Tibial nerve (tissue), 4 donors: ENCODE data around the gene ADM. TPM values are rescaled to one million over a fixed set of nuclear protein-coding genes. Genes with fewer than 3 reads are reported as not detected.
A peak's percentile ranks its signal among the peaks of the same experiment; 100 is the strongest.

Experiments
- DNase-seq, 2 donors: peaks; one replicate each; pipeline ENCODE4 v3.0.0-alpha.2; 2019; ENCODE audit warnings: low spot score in 2 of 2
- H3K27ac ChIP-seq, 4 donors: fragments of 200-600 bp; sonication (generic) in 3 of 4; one replicate each; pipeline ENCODE4 v1.5.1; 2017 to 2019; ENCODE audit warnings: mild to moderate bottlenecking in 1 of 4
- H3K27me3 ChIP-seq, 2 donors: fragments of 200-600 bp; sonication (generic) in 1 of 2; one replicate each; pipeline versions ENCODE4 v1.5.1 to v1.6.0; 2017 to 2019
- H3K36me3 ChIP-seq, 3 donors: fragments of 200-600 bp; sonication (generic); one replicate each; pipeline ENCODE4 v1.5.1; 2018 to 2019
- H3K4me1 ChIP-seq, 4 donors: fragments of 200-600 bp; sonication (generic) in 3 of 4; one replicate each; pipeline ENCODE4 v1.5.1; 2017 to 2019
- H3K4me3 ChIP-seq, 4 donors: fragments of 200-600 bp; sonication (generic) in 3 of 4; one replicate each; pipeline ENCODE4 v1.5.1; 2017 to 2019; ENCODE audit warnings: mild to moderate bottlenecking in 1 of 4, moderate library complexity in 1 of 4
- H3K9me3 ChIP-seq, 4 donors: fragments of 200-600 bp; sonication (generic) in 3 of 4; one replicate each; pipeline ENCODE4 v1.5.1; 2017 to 2019
- EP300 ChIP-seq, 2 donors: sonication (generic); formaldehyde crosslinking; IDR thresholded peaks; one replicate each; pipeline ENCODE4 v1.6.1; 2017; ENCODE audit warnings: antibody characterized with exemption in 2 of 2, mild to moderate bottlenecking in 1 of 2
- POLR2A ChIP-seq, 2 donors: fragments of 450-650 bp; IDR thresholded peaks; one replicate each; pipeline ENCODE4 v1.6.1; 2017; ENCODE audit warnings: antibody characterized with exemption in 2 of 2, mild to moderate bottlenecking in 2 of 2, moderate library complexity in 2 of 2
- WGBS, 2 donors: methylation state at CpG; one replicate each; pipeline ENCODE4 v1.1.5; 2018; 5-methylcytosine and 5-hydroxymethylcytosine counted together
- total RNA-seq, 4 donors: library from RNA; depleted of rRNA; stranded (reverse); fragments of >200 nt; gene quantifications; one replicate each; pipeline ENCODE4 v1.1.0, GENCODE V29; 2016
- TF ChIP-seq, protein P1 (sequence below), 5 experiments: fragments of 200-600 bp in 3 of 5; fragments of 450-650 bp in 2 of 5; sonication (generic) in 3 of 5; IDR thresholded peaks; one replicate each; pipeline ENCODE4 v1.5.1; 2016 to 2019; ENCODE audit warnings: antibody characterized with exemption in 5 of 5, mild to moderate bottlenecking in 3 of 5, moderate library complexity in 2 of 5

Gene ADM
- total RNA-seq, 4 donors from 2014 or later, result 123 to 420 (median 197) TPM

DNA sequence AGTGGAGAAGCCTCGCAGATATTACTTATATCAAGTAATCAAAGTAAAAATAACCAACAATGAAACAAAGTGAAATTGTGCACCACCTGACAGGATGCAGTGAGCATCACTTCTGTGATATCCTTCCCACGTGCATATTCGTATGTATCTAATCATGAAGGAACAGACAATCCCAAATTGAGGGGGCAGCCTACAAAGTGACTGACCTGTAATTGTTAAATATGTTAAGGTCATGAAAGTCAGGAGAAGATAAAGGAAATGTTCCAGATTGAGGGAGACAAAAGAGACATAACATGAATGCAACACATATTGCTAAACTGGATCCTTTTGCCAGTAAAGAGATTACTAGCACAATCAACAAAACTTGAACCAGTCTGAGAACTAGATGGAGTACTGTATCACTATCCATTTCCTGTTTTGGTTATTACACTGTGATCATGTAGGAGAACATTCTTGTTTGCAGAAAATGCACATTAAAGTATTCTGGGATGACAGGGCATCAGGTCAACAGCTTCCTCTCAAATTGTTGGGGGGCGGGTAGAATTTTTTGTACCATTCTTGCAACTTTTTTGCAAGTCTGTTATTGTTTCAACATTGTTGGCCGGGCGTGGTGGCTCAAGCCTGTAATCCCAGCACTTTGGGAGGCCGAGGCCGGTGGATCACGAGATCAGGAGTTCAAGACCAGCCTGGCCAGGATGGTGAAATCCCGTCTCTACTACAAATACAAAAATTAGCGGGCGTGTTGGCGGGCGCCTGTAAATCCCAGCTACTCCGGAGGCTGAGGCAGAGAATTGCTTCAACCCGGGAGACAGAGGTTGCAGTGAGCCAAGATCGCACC, 12.9 kb upstream of the ADM start:
- no peaks in the 10 kb centered on the region for H3K9me3 ChIP-seq
- H3K4me1 ChIP-seq, result peaks cover 0 to 69% (median 21%) of the 10 kb centered on the region in 4 donors
- TF ChIP-seq EP300 (IDR thresholded peaks at IDR 0.05) (no peak), POLR2A (IDR thresholded peaks at IDR 0.05) (no peak)
- TF ChIP-seq, protein P1, sequence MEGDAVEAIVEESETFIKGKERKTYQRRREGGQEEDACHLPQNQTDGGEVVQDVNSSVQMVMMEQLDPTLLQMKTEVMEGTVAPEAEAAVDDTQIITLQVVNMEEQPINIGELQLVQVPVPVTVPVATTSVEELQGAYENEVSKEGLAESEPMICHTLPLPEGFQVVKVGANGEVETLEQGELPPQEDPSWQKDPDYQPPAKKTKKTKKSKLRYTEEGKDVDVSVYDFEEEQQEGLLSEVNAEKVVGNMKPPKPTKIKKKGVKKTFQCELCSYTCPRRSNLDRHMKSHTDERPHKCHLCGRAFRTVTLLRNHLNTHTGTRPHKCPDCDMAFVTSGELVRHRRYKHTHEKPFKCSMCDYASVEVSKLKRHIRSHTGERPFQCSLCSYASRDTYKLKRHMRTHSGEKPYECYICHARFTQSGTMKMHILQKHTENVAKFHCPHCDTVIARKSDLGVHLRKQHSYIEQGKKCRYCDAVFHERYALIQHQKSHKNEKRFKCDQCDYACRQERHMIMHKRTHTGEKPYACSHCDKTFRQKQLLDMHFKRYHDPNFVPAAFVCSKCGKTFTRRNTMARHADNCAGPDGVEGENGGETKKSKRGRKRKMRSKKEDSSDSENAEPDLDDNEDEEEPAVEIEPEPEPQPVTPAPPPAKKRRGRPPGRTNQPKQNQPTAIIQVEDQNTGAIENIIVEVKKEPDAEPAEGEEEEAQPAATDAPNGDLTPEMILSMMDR (IDR thresholded peaks at IDR 0.05), result no peak
- no peak overlapping the region for H3K4me3 ChIP-seq
- no peaks in the 10 kb centered on the region for H3K27me3 ChIP-seq
- WGBS, 2 donors, result 88 to 89% methylated on average over 17 of the region's 17 CpGs
- DNase-seq, result no peak
- H3K27ac ChIP-seq, result peak overlapping the region in 1 of 4 donors; percentile 99
- H3K36me3 ChIP-seq, result peaks cover 0 to 12% (median 0%) of the 10 kb centered on the region in 3 donors

GRCh38 chr11:10293423-10294289, 11.2 kb upstream of the ADM start, which contains the start of gene SBF2:
Gene SBF2 (minus strand): TSS chr11:10294219. CDS start chr11:10294069, 150 bp downstream.
- peak; percentile 68 to 76 for DNase-seq
- H3K27ac ChIP-seq, result peak within 1 kb of the TSS; percentile 93 to 99 (median 96)
- peaks cover 0 to 57% (median 17%) of the 10 kb centered on the region in 4 donors for H3K4me1 ChIP-seq
- 1% methylated on average over 16 to 18 of the region's 81 CpGs for WGBS, 2 donors
- H3K4me3 ChIP-seq, result peak within 1 kb of the TSS; percentile 77 to 97 (median 83)
- H3K27me3 ChIP-seq, result no peaks in the 10 kb centered on the region
- TF ChIP-seq POLR2A (IDR thresholded peaks at IDR 0.05) (peak; percentile 68 to 79), EP300 (IDR thresholded peaks at IDR 0.05) (peak in 1 of 2 donors; percentile 84)
- TF ChIP-seq, protein P1 (IDR thresholded peaks at IDR 0.05), result peak in 1 of 5 experiments; percentile 7
- no peaks in the 10 kb centered on the region for H3K9me3 ChIP-seq
- peaks cover 0 to 12% (median 0%) of the 10 kb centered on the region in 3 donors for H3K36me3 ChIP-seq

- H3K27me3 ChIP-seq, result no peaks in the 10 kb centered on the region
- WGBS, 2 donors, result 1 to 2% methylated on average over 28 to 43 of the region's 45 CpGs
- H3K9me3 ChIP-seq, result no peaks in the 10 kb centered on the region
- peaks cover 0 to 51% (median 17%) of the 10 kb centered on the region in 4 donors for H3K4me1 ChIP-seq
- peak overlapping the region; percentile 77 to 97 (median 83) for H3K4me3 ChIP-seq
- peak in 1 of 2 donors; percentile 52 for DNase-seq
- peaks cover 0 to 11% (median 0%) of the 10 kb centered on the region in 3 donors for H3K36me3 ChIP-seq
- peak in 1 of 2 donors; percentile 64 for TF ChIP-seq EP300 (IDR thresholded peaks at IDR 0.05)
- TF ChIP-seq POLR2A (IDR thresholded peaks at IDR 0.05), result no peak
- TF ChIP-seq, protein P1 (IDR thresholded peaks at IDR 0.05), result no peak
- peak overlapping the region; percentile 93 to 99 (median 96) for H3K27ac ChIP-seq
These were observed 10.5 kb upstream of the ADM start for GRCh38 chr11:10294290-10294953.

DNA sequence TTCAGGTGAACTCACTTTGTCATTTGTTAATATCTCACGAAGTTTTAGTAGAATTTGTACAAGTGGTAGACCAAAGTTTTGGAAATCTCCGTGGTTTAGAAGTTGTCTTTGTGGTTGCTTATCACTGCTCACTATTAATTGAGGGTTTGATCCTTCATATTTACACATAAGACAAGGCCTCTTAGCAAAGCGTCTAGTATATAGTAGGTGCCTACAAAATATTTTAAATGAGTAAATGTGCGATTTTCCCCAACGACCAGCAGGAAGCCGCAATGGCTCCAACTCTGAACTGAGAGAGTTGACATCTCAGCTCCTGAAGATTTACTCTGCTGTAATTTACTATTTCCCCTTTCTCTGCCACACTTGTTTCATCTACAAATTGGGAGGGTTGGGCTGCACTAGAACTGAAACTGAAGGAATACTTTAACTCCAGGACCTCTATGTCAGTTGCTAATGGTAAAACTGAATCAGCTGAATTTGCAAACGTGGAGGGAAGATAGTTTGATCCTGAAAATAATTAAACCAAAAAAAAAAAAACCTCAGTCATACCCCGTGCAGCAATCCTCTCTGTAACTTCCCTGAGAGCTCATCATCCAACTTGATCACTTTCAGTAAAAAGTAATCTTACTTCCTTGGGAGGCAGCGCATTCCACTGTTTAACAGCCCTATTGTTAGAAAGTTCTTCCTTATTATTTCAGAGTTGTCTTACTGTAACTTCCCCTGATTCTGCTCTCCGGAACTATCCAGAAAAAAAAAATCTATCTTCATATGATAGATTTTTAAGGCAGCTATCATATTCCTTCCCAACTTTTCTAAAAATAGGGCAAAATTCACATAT, 9.6 kb upstream of the ADM start:
- Histone ChIP-seq H3K27ac (peak overlapping the region; percentile 93 to 99 (median 96)), H3K36me3 (peaks cover 0 to 3% (median 0%) of the 10 kb centered on the region in 3 donors), H3K4me1 (peaks cover 0 to 43% (median 17%) of the 10 kb centered on the region in 4 donors), H3K27me3 (no peaks in the 10 kb centered on the region), H3K9me3 (no peaks in the 10 kb centered on the region), H3K4me3 (peak overlapping the region; percentile 77 to 97 (median 83))
- no peak for DNase-seq
- TF ChIP-seq, protein P1 (IDR thresholded peaks at IDR 0.05), result no peak
- 52 to 56% methylated on average over 10 of the region's 10 CpGs for WGBS, 2 donors
